HG02588 (cell line): ENCODE results near the gene KMT5B.

Source experiments
- ATAC-seq: cut with Tn5 transposase; IDR thresholded peaks from one replicate; pipeline ENCODE4 v1.9.1; 2021; ENCODE audit warnings: mild to moderate bottlenecking, moderate library complexity; ENCODE audit not compliant: unreplicated experiment

KMT5B gene

DNA sequence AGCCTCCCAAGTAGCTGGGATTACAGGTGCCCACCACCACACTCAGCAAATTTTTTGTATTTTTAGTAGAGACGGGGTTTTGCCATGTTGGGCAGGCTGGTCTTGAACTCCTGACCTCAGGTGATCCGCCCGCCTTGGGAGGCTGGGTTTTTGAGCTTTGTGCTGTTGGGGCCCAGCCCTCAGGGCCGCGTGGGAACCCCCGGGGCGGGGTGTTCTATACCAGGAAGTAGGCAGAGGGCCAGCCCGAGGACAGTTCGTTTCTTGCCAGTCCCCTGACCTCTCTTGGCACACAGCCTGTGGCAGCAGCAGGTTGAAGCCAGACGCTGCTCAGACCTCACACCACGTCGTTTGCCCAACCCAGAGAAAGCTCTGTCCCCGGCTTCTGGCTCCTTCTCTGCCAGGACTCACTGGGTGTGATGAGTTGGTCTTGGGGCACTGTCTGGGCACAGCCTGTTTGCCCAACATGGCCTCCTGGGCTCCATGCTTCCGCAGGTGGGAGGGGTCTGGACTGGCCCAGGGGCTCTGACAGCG, 67.0 kb downstream of the KMT5B start:
- no peak for ATAC-seq

DNA sequence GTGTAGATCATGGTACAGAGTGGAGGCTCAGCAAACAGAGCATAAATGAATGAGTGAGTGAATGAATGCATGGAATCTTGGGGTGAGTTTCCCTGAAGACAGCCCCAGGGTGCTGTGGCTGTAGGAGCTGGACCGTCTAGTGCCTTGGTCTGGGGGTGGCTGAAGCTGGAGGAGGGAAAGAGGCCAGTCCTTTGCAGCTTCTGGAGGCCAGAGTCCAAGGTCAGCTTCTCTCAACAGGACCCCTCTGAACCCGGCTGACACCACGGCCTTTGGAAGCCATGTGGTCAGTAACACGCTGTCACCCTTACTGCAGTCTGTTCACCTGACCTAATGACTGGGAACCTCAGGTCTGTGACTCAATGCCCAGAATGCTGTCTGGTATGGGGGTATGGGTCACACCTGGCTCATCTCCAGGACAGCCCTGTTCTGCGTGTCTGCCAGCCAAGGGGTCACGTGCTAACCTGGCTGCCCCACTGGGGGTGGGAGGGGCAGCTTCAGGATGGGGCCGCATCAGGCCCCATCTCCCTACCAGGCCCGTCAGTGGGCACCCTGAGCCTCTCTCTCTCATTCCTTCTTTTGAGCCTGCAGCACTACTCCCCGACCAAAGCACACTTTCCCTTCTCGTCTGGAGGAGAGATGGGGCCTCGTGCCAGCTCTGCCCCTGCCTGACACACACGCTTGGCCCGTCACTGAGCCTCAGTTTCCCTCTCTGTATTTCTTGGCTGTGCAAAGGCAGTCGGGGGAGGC, 67.8 kb downstream of the KMT5B start:
- ATAC-seq: no peak

DNA sequence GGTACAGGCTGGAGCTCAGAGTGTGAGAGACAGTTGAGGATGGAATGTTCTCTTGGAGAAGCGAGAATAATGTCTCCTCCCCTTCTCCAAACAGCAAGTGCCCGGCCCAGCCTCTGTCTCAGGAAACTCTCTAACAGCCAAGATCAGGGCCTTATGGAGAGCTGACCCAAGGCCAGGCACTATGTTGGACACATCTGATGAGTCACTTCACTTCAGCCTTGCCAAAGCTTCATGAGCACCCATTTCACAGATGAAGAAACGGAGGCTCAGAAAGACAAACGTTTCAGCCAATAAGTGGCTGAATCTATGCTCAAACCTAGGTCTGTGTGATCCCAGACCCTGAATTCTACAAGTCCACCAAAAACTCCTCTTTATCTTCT, 69.8 kb downstream of the KMT5B start:
- no peak for ATAC-seq

DNA sequence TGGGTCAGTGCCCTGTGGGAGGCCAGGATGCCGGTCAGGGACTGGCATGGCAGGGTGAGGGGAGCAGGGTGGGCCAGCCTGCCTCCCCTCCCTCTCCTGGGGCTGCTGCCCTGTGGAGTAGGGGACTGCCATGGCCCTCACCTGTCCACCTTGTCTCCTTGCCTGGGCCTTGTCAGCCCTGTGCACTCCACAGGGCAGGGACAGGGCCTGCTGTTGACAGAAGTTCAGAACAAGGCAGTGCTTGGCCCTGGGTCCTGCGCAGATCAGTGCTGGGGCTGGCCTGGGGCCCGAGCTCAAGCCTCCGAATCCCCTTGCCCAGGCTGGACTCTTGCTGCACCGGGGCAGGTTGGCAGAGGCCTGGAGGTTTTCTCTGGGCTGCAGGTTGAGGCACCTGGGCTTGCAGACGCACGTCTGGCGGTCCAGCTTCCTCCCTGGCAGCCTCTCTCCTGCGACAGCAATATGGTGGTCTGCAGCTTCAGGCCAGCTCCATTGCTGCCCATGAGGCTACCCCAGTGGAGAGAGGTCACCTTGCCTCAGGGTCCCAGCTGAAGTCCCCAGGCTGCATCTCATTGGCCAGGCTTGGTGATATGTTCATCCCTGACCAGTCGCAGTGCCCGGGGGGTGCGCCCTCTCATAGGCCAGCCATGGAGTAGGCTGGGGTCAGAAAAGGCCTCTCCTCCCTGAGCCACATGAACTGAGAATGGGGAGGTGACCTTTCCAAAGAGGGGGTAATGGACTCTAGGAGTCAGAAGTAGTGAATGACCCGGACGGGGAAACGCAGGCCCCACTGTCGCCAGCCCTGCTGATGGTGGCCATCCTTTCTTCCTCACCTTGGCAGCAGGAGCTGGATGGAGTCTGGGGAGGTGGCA, 70.4 kb downstream of the KMT5B start:
- no peak for ATAC-seq

DNA sequence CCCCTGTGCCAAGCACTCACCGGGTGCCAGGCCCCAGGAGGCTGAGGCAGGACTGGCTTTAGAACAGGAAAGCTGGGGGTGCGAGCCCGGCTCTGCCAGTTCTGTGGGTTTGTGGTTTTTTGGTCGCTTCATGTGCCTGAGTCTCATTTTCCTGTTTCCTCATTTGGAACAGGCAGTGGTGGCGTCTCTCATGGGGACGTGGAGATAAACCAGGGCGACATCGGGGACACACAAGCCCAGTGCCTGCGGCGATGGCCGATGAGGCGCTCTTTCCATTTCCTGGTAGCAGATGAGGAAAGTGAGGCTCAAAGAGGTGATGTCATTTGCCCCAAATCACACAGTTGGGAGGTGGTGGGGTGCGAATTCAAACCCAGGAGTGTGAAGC, 71.1 kb downstream of the KMT5B start:
- ATAC-seq: no peak

DNA sequence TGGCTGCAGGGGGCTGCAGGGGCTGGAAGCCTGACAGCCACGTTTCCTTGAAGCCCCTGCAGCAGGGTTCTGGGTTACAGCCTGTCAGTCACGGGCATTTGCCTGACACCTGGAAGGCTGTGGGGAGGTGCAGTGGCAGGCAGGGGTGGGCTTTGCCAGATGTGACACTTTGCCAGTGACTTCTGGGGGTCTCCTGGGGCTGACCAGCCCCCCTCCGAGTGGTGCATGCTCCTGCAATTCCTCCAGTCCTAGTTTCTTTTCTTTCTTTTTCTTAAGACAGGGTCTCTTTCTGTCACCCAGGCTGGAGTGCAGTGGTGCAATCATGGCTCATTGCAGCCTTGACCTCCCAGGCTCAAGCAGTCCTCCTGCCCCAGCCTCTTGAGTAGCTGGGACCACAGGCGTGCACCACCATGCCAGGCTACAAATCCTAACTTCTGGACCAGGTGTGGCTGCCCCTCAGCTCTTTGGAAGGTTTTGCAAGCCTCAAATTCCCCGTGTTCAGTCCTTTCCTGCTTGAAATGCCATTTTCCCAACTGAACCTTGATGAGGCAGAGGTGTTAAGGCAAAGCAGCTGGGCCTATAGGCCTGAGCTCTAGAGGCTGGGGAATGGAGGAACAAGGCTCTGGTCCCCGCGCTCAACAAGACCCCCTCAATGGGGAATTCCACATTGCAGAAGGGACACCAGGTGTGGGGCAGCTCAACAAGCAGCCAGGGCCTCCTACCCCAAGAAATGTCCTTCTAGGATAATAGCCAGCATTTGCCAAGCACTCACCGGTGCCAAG, 71.7 kb downstream of the KMT5B start:
- no peak for ATAC-seq

DNA sequence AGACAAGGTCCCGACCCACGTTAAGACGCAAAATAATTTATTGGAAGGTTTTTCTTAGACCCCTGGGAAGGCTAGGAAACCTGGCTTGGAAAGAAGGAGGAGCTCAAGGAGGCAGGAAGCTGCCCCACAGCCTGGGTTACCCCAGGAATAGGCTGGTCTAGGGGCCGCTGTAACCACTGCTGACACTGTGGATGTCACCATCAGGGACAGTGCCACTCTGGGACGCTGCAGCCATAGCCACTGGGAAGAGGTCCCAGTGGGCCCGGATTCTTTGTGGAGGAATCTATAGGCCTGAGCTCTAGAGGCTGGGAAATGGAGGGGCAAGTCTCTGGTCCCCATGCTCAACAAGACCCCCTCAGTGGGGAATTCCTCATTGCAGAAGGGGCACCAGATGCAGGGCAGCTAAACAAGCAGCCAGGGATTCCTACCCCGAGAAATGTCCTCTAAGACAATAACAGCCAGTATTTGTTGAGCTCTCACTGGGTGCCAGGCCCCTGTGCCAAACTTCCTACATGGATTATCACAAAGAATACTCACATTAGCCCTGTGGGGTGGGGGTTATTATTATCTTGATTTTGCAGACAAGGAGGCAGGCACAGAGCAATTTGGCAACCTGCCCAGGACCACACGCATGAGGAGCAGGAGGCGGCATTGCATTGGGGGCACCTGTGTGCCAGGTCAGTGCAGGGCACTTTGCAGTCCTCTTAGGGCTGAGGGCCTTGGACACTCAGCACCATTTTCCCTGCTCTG, 72.4 kb downstream of the KMT5B start:
- ATAC-seq: no peak

DNA sequence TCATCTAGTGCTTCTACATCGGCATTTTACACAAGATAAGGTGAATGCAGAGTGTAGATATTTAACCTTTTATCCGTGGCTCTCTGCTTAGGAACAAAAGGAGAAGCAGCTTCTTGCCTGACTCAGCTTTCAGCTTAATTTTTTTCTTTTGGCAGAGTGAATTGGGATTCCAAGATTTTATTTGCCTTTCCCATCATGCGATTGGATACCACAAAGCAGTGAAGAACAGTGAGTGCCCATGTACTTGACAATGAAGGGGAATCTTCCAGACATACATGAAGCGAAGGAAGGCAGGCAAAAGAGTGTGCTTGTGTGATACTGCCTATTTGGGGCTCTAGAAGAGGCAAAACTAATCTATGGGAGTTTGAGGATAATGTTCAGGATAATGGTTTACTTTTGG, 74.9 kb downstream of the KMT5B start:
- ATAC-seq: no peak

DNA sequence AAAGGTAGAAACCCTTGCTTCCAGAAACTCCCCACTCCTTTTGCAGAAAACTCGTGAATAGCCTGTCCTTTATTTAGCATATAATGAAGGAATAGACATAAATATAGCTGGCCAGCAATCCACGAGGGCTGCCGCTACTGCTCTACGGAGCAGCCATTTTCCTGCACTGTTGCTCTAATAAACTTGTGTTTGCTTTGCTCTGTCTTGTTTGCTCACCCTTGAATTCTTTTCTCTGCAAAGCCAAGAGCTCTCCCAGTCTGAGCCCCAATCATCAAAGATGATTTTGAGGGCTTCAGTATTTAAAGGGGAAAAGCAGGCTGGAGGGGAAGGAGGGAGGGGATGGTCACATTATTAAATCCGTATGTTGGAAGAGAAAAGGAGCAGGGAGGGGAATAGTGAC, 75.3 kb downstream of the KMT5B start:
- no peak for ATAC-seq

DNA sequence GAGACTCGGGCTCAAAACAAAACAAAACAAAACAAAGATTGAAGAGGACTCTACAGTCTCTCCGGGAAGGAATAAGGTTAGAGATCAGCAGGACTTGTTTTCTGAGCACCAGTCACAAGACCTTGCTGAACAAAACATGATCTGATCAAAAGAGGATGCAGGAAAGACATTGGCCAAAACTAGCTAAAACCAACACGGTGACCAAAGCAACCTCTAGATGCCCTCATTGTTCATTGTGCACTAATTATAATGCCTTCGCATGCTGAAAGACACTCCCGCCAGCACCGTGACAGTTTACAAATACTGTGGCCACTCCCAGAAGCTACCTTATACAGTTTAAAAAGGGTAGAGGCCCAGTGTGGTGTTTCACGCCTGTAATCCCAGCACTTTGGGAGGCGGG, 76.2 kb downstream of the KMT5B start:
- no peak for ATAC-seq

DNA sequence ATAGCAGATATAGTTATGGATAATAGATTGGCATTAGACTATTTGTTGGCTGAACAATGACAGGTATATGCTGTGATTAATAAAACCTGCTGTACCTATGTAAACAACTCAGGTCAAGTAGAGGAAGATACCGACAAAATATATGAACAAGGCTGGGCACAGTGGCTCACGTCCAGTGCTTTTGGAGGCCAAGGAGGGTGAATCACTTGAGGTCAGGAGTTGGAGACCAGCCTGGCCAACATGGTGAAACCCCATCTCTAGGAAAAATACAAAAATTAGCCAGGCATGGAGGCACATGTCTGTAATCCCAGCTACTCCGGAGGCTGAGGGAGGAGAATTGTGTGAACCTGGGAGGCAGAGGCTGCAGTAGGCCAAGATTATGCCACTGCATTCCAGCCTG, 77.9 kb downstream of the KMT5B start:
- ATAC-seq: no peak

DNA sequence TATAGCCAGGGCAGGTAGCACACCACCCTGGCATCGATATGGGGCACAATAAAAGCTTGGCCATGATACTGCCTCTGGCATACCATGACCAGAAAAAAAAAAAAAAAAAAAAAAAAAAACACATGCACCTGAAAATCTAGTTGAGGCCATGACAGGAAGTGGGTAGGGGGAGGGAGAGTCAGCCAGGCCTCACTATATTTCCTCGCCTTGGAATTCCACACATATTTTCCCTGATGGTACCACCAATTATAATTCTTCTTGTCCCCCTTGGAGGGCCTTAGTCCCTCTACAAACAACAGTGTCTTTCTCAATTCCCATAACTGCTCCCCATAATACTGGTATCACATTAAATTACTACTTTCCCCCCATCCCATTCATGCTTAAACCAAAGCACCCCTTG, 79.3 kb downstream of the KMT5B start:
- ATAC-seq: no peak

DNA sequence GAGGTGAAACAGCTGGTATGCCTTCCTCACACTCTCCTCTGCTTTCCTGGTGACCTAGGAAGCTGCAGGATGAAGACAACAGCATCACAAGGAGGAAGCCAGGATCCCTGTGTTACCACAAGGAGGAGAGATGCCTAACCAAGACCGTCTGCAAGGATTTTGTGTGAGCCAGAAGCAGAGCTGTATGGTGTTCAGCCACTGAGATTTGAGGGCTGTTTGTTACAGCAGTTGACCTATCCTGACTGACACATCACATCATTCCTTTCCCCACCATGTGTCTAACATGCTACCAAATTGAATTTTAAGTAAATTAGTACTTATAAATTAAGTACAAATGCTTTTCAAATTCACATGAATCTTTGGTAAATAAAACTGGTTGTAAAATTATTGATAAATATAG, 83.0 kb downstream of the KMT5B start:
- ATAC-seq: no peak

DNA sequence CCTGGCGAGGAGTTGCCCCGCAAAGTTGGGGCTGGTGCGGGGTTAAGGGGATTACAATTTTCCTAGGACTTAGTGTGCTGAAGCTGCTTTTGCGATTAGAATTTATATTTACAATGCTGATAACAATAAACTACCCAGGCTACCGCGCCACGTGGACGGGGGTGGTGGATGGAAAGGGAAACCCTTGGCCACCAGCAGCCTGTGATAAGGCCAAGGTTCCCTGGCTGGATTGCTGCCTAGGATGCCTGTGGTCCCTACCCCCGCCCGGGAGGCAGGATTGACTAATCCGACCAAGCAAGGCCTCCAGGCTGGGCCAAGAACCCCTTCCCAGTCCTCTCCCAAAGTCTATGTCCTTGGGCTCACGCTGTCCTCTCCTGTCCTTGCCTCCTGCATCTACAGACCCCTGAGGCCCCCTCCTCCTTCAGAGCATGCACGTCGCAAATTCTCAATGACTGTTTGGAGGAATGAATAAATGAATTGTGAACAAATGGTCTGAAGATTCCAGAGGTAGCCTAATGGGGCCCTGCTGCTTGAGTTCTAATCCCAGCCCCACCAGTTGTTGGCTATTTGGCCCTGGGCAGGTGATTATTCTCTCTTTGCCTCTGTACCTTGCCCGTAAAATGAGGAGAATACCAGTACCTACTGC, 84.3 kb downstream of the KMT5B start:
- ATAC-seq: no peak

DNA sequence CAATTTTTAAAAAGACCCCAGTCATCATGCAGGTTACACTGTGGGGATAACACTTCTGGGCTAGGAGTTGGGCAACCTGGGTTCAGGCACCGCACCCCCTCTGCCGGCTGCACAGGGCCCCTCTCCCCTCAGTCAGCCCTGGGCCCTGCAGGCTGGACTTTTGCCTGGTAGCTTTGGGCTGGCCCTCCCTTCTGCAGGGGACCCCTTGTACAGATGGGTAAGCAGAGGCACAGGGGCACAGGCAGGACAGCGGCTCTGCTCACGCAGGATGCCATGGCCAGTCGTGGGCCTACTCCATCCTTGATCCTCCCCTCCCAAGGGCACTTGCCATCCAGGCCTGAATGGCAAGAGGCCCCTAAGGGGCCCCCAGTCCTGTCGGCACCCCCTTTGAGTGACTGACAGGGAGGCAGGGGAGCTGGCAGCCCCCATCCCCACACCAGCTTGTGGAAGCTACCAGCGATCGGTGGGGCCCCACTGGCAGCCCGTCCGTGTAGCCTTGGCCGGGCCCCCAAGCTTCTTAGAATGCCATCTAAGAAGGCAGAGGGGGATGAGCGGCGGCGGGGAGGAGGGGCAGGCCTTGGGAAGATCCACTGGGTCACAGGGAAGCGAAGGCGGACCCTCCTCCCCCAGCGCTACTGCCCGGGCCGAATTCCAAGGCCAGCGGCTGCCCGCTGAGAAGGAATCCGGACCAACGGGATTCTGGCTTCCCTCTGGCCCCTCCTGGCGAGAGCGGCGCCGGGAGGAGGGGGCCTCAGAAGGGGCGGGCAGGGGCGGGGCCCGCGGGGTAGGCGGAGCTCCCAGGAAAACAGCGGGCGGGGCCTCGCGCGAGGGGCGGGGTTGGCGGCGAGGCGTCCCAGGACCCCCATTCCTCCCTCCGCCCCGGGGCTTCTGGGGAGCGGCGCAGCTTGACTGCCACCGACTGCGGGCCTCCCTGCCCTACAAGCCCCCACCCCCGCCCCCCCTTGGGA, 85.1 kb downstream of the KMT5B start:
- ATAC-seq: no peak

DNA sequence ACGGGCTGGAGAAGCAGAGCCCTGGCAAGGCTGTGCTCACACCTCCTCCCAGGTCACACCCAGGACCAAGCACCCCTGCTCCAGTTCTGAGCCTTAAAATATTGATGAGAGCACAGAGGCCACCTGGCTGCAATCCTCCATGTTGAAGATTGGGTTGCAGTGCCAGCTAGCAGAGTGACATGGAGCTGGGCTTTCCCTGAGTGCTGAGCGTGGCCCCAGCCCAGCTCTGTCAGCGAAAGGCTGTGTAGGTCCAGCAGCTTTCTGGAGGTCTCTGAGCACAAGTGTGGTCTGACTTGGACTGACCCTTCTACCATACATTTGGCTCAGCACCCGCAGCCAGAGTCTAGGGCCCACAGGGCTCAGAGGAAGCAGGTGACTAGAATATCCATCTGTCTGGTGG, 87.9 kb downstream of the KMT5B start:
- ATAC-seq: no peak

DNA sequence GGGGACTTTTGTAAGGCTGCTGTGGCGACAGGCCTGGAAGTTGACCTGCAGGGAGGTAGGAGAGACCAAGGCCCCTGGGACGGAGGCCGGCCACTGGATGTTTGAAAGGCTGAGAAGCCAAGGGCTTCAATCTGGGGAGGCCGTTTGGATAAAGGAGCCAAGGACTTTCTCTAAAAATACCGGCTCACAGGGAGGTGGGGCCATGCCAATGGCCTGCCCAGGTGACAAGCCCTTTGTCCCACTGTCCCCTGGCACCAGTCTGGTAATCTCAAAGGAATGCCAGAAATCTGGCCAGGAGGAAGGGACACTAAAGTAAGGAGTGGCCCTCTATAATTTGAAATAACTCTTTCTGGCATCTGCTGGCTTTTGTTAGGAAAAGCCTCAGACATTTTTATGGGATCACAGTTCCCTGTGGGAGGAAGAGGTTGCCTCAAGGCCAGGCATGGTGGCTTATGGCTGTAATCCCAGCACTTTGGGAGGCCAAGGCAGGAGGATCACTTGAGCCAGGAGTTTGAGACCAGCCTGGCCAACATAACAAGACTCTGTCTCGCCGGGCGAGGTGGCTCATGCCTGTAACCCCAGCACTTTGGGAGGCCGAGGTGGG, 90.1 kb downstream of the KMT5B start:
- ATAC-seq: no peak

DNA sequence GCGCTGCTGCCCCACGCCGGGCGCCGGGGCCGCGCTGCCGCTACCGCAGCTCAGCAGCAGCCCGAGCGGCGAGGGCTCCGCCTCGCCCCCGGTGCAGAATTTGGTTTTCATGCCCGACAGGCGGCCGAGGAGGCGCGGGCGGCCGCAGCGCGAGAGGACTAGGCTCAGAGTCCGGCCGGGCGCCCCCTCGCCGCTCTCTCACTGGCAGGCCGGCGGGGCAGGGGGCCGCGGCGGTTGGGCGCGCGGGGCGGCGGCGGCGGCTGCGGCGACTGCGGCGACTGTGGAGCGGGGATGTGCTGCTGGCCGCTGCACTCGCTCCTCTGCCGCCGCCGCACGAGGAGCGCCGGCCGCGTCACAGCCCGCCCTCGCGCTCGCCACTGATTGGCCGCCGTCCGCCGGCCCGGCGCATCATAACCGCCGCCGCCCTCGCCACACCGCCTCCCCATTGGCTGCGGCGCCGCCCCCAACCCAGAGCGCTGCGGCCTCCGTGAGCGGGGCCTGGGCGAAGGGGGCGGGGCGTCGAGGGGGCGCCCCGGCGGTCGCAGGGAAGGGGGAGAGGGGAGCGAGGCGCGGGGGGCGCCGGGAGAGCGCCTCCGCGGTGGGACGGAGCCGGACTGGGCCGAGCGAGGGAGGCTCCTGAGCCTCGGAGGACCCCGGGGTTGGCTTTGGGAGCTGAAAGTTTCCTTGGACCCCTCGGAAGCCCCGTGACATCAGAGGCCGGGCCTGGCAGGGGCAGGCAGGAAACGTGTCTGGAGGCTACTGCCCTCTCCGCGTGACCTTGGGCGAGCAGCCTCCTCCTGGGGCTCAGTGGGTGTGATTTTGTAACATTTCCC, 91.8 kb downstream of the KMT5B start, which contains the start of gene CHKA:
Gene CHKA (minus strand): TSS at position 322 of the 833 bp plus-strand sequence. CDS start 211 bp downstream, at position 111.
- peak; percentile 80 for ATAC-seq
